Activated B cell treated with CpG ODN at 0.5 μM for 24 hours (primary cell): ENCODE results near the gene ANKRD66. TPM values are rescaled to one million over a fixed set of nuclear protein-coding genes. Genes with fewer than 3 reads are reported as not detected.
"Not testable (repeated sequence)": the region's sequence is repeated elsewhere in the genome, so short reads cannot be mapped to it uniquely, and the experiment has no call there.

Experiments
- ATAC-seq: fragments of 200-7000 bp; cut with Tn5 transposase; one replicate; pipeline ENCODE4 v1.10.0; 2021; ENCODE audit warnings: low read depth, mild to moderate bottlenecking, moderate library complexity
- CTCF ChIA-PET: fragments of 350-600 bp; sonication (Branson Sonifier 250); formaldehyde crosslinking; loops from one replicate; lab custom pipeline; 2021; ENCODE audit warnings: antibody characterized with exemption; lab: Charles Lee
- POLR2A ChIA-PET: fragments of 350-600 bp; sonication (Branson Sonifier 250); formaldehyde crosslinking; loops from one replicate; lab custom pipeline; 2021; ENCODE audit warnings: antibody characterized with exemption; lab: Charles Lee
- DNase-seq: peaks from one replicate; pipeline ENCODE4 v3.0.0; 2022
- H3K27ac Mint-ChIP-seq: one replicate; pipeline ENCODE4 v1.8.0; 2020; ENCODE audit warnings: mixed read lengths
- H3K27me3 Mint-ChIP-seq: one replicate; pipeline ENCODE4 v1.8.0; 2021; ENCODE audit warnings: mixed read lengths
- H3K36me3 Mint-ChIP-seq: one replicate; pipeline ENCODE4 v1.8.0; 2021; ENCODE audit warnings: low read depth, mixed read lengths
- H3K4me1 Mint-ChIP-seq: one replicate; pipeline ENCODE4 v1.8.0; 2021; ENCODE audit warnings: mixed read lengths
- H3K4me3 Mint-ChIP-seq: one replicate; pipeline ENCODE4 v1.8.0; 2020; ENCODE audit warnings: mild to moderate bottlenecking, mixed read lengths
- H3K9me3 Mint-ChIP-seq: one replicate; pipeline ENCODE4 v1.8.0; 2020; ENCODE audit warnings: mixed read lengths
- intact Hi-C: fragments of 100-400 bp; cut with micrococcal nuclease; formaldehyde crosslinking; loops from one replicate; pipeline ENCODE4 v1.15.1; 2024
- total RNA-seq: library from RNA; stranded (reverse); gene quantifications from 2 replicates; pipeline ENCODE4 v1.2.3, GENCODE V29; 2022
- TF ChIP-seq, protein P1 (sequence below): fragments of 200-600 bp; IDR thresholded peaks from one replicate; pipeline ENCODE4 v1.8.0; 2022; ENCODE audit warnings: antibody characterized with exemption, mild to moderate bottlenecking

The ANKRD66 gene
- total RNA-seq, 1 donor from 2014 or later, result not detected

DNA sequence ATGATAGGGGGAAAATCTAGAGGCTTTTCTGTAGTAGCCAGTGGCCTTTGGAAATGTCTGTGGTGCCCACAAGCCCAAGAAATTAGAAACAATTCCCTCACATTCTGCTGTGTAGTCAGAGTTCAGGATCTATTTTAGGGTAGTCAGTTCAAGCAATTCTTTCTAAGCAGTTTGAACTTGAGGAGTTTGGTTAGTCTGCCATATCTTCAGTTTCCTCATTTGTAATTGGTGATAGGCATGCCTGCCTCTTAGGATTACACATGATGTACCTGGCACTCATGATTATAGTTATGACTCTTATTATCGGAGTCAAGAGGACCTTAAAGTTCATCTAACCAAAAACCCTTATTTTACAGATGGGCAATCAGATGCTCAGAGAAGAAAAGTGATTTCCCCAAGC lies 25.3 kb downstream of the ANKRD66 start:
- TF ChIP-seq, protein P1, sequence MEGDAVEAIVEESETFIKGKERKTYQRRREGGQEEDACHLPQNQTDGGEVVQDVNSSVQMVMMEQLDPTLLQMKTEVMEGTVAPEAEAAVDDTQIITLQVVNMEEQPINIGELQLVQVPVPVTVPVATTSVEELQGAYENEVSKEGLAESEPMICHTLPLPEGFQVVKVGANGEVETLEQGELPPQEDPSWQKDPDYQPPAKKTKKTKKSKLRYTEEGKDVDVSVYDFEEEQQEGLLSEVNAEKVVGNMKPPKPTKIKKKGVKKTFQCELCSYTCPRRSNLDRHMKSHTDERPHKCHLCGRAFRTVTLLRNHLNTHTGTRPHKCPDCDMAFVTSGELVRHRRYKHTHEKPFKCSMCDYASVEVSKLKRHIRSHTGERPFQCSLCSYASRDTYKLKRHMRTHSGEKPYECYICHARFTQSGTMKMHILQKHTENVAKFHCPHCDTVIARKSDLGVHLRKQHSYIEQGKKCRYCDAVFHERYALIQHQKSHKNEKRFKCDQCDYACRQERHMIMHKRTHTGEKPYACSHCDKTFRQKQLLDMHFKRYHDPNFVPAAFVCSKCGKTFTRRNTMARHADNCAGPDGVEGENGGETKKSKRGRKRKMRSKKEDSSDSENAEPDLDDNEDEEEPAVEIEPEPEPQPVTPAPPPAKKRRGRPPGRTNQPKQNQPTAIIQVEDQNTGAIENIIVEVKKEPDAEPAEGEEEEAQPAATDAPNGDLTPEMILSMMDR, result no peak
- CTCF ChIA-PET, result no interaction called here
- POLR2A ChIA-PET, result no interaction called here
- ATAC-seq (no peak), DNase-seq (no peak)
- H3K4me3 Mint-ChIP-seq, result no peak overlapping the region
- peaks cover 5% of the 10 kb centered on the region for H3K9me3 Mint-ChIP-seq
- H3K4me1 Mint-ChIP-seq, result peaks cover 2% of the 10 kb centered on the region
- no peaks in the 10 kb centered on the region for H3K36me3 Mint-ChIP-seq
- H3K27ac Mint-ChIP-seq, result no peak overlapping the region
- intact Hi-C loops, result no loop called here
- H3K27me3 Mint-ChIP-seq, result peaks cover 2% of the 10 kb centered on the region

DNA sequence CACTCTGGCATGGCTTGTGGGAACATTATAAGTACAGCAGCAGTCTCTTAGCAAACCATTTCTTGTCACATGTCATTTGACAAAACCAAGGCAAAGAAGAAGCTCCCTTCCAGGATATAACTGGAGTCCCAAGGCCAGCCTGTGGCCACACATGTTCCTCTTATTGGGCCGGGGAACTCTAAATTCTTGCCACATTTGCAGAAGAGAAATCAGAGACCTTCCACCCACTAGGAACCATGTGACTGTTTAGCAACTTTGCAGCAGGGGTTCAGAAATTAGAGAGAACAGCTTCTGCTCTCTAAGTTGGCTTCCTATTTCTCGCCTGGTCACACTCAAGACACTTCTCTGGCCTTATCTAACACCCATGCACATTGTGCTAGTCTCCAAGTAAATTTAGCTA lies 26.0 kb downstream of the ANKRD66 start:
- Mint-ChIP-seq H3K4me3 (no peak overlapping the region), H3K4me1 (peaks cover 2% of the 10 kb centered on the region), H3K27ac (no peak overlapping the region), H3K9me3 (peaks cover 2% of the 10 kb centered on the region), H3K36me3 (no peaks in the 10 kb centered on the region), H3K27me3 (peaks cover 2% of the 10 kb centered on the region)
- ChIA-PET CTCF (no interaction called here), POLR2A (no interaction called here)
- TF ChIP-seq, protein P1, result no peak
- no peak for DNase-seq
- intact Hi-C loops, result no loop called here
- ATAC-seq, result no peak

GRCh38 chr6:46773201-46773855 lies 26.6 kb downstream of the ANKRD66 start:
- Mint-ChIP-seq H3K36me3 (no peaks in the 10 kb centered on the region), H3K4me3 (no peak overlapping the region), H3K27ac (no peak overlapping the region), H3K9me3 (no peaks in the 10 kb centered on the region), H3K27me3 (peaks cover 2% of the 10 kb centered on the region), H3K4me1 (peaks cover 2% of the 10 kb centered on the region)
- ChIA-PET CTCF (no interaction called here), POLR2A (no interaction called here)
- DNase-seq, result no peak
- intact Hi-C loops, result no loop called here
- TF ChIP-seq, protein P1, result no peak
- no peak for ATAC-seq

DNA sequence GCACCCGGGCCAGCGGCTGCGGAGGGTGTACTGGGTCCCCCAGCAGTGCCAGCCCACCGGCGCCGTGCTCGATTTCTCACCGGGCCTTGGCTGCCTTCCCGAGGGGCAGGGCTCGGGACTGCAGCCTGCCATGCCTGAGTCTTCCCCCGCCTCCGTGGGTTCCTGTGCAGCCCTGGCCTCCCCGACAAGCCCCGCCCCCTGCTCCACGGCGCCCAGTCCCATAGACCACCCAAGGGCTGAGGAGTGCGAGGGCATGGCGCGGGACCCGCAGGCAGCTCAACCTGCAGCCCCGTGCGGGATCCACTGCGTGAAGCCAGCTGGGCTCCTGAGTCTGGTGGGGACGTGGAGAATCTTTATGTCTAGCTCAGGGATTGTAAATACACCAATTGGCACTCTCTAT lies 28.0 kb downstream of the ANKRD66 start:
- H3K4me1 Mint-ChIP-seq, POLR2A ChIA-PET, H3K9me3 Mint-ChIP-seq, DNase-seq, ATAC-seq, intact Hi-C loops, H3K36me3 Mint-ChIP-seq, H3K27ac Mint-ChIP-seq, H3K4me3 Mint-ChIP-seq, H3K27me3 Mint-ChIP-seq, CTCF ChIA-PET: not testable (repeated sequence)

DNA sequence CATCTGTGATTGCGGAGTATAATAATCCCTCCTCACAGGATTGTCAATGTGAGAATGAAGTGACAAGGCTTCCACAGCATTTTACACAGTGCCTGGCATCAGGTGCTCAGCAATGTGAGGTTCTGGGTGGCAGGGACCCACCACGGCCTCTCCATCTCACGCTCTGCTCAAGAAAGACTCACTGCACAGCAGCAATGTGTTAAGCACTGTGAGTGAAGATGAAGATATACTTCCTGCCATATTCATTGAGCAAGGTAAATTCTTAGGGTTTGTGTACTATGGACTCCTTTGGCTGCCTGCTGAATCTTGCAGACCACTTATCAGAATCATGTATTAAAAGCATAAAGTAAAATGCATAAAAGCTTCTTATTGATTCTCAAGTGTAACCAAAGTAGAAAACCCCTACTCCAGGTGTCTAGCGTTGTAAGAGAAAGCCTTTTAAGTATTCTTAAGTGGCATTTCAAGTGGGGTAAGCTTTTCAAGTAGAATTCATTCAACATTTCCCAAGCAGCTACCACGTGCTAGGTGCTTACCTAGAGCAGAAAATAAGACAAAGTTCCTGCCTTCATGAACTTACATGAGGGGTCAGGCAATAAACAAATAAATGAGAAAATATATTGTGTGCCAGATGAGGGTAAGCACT lies 29.5 kb downstream of the ANKRD66 start:
- no peaks in the 10 kb centered on the region for H3K36me3 Mint-ChIP-seq
- TF ChIP-seq, protein P1, result no peak
- no peak overlapping the region for H3K27ac Mint-ChIP-seq
- ChIA-PET CTCF (no interaction called here), POLR2A (no interaction called here)
- H3K4me3 Mint-ChIP-seq, result no peak overlapping the region
- H3K9me3 Mint-ChIP-seq, result no peaks in the 10 kb centered on the region
- H3K27me3 Mint-ChIP-seq, result no peaks in the 10 kb centered on the region
- ATAC-seq (no peak), DNase-seq (no peak)
- intact Hi-C loops, result no loop called here
- H3K4me1 Mint-ChIP-seq, result peaks cover 2% of the 10 kb centered on the region
